Measurements from ENCODE around the gene RPL26. TPM values are rescaled to one million over a fixed set of nuclear protein-coding genes. Genes with fewer than 3 reads are reported as not detected.

The RPL26 gene
- total RNA-seq, 1 experiment from 2014 or later: 1,369 TPM

- no TSS peak for BruUV-seq (replicated peaks)
- Histone ChIP-seq H3F3A (ENCODE audit: low read length, unreplicated experiment) (no peaks in the 10 kb centered on the region), H3K4me1 (ENCODE audit: insufficient read depth, low read length) (peaks cover 11% of the 10 kb centered on the region), H4K20me1 (ENCODE audit: low read length) (no peaks in the 10 kb centered on the region), H3K4me2 (ENCODE audit: low read length) (no peak overlapping the region), H3K36me3 (ENCODE audit: low read depth, low read length) (no peaks in the 10 kb centered on the region), H3K27me3 (ENCODE audit: low read length) (no peaks in the 10 kb centered on the region), H3K9me3 (ENCODE audit: low read length) (no peaks in the 10 kb centered on the region), H3K9me2 (replicated peaks; ENCODE audit: low read length) (no peaks in the 10 kb centered on the region), H3K4me3 (ENCODE audit: low read length) (no peak overlapping the region), H3K79me2 (ENCODE audit: low read length) (no peaks in the 10 kb centered on the region), H3K27ac (ENCODE audit: low read length) (peak overlapping the region; percentile 49), H3K9ac (ENCODE audit: low read length) (no peak overlapping the region), H2AFZ (ENCODE audit: low read length) (no peak overlapping the region)
- TF ChIP-seq EZH2 (IDR thresholded peaks at IDR 0.05; ENCODE audit: low read length, unreplicated experiment) (no peak), EZH2phosphoT487 (IDR thresholded peaks at IDR 0.05; ENCODE audit: borderline replicate concordance, low read length) (no peak), CTCF (conservative IDR thresholded peaks at IDR 0.05; ENCODE audit: low read depth, low read length) (no peak)
- CTCF ChIA-PET: interaction anchor here (0.5 kb wide), 1 partner anchor 16 kb away, joined by 8 read pairs; no protein-coding TSS in a partner anchor
- DNase-seq (no peak), ATAC-seq (no peak)
- POLR2A ChIA-PET (ENCODE audit: unreplicated experiment): no interaction called here
- intact Hi-C loops (cut with micrococcal nuclease): no loop called here
Measured at GRCh38 chr17:8392674-8393469, 9.9 kb upstream of the RPL26 start.

- Histone ChIP-seq H3K9me3 (ENCODE audit: low read length) (no peaks in the 10 kb centered on the region), H4K20me1 (ENCODE audit: low read length) (no peaks in the 10 kb centered on the region), H3K9ac (ENCODE audit: low read length) (no peak overlapping the region), H3K4me1 (ENCODE audit: insufficient read depth, low read length) (peaks cover 11% of the 10 kb centered on the region), H3K4me2 (ENCODE audit: low read length) (no peak overlapping the region), H3K27me3 (ENCODE audit: low read length) (no peaks in the 10 kb centered on the region), H3K4me3 (ENCODE audit: low read length) (no peak overlapping the region), H3K9me2 (replicated peaks; ENCODE audit: low read length) (no peaks in the 10 kb centered on the region), H3K36me3 (ENCODE audit: low read depth, low read length) (no peaks in the 10 kb centered on the region), H2AFZ (ENCODE audit: low read length) (no peak overlapping the region), H3K27ac (ENCODE audit: low read length) (no peak overlapping the region), H3K79me2 (ENCODE audit: low read length) (no peaks in the 10 kb centered on the region), H3F3A (ENCODE audit: low read length, unreplicated experiment) (no peaks in the 10 kb centered on the region)
- TF ChIP-seq EZH2phosphoT487 (IDR thresholded peaks at IDR 0.05; ENCODE audit: borderline replicate concordance, low read length) (no peak), EZH2 (IDR thresholded peaks at IDR 0.05; ENCODE audit: low read length, unreplicated experiment) (no peak), CTCF (conservative IDR thresholded peaks at IDR 0.05; ENCODE audit: low read depth, low read length) (no peak)
- ATAC-seq (no peak), DNase-seq (no peak)
- CTCF ChIA-PET: interaction anchor here (0.5 kb wide), 1 partner anchor 17 kb away, joined by 8 read pairs; no protein-coding TSS in a partner anchor
- POLR2A ChIA-PET (ENCODE audit: unreplicated experiment): interaction anchor here (0.6 kb wide), 1 partner anchor 8 kb away, joined by 3 read pairs; no protein-coding TSS in a partner anchor
- no TSS peak for BruUV-seq (replicated peaks)
- intact Hi-C loops (cut with micrococcal nuclease): no loop called here
Measured at GRCh38 chr17:8392274-8392673, 9.3 kb upstream of the RPL26 start.

GRCh38 chr17:8391711-8392110, 8.7 kb upstream of the RPL26 start:
- POLR2A ChIA-PET (ENCODE audit: unreplicated experiment): interaction anchor here (0.6 kb wide), 1 partner anchor 8 kb away, joined by 3 read pairs; no protein-coding TSS in a partner anchor
- Histone ChIP-seq H3K79me2 (ENCODE audit: low read length) (no peaks in the 10 kb centered on the region), H3K36me3 (ENCODE audit: low read depth, low read length) (no peaks in the 10 kb centered on the region), H3K4me3 (ENCODE audit: low read length) (no peak overlapping the region), H3K9me3 (ENCODE audit: low read length) (no peaks in the 10 kb centered on the region), H4K20me1 (ENCODE audit: low read length) (no peaks in the 10 kb centered on the region), H3K4me1 (ENCODE audit: insufficient read depth, low read length) (peaks cover 11% of the 10 kb centered on the region), H3K27me3 (ENCODE audit: low read length) (no peaks in the 10 kb centered on the region), H3K27ac (ENCODE audit: low read length) (no peak overlapping the region), H3K9me2 (replicated peaks; ENCODE audit: low read length) (no peaks in the 10 kb centered on the region), H2AFZ (ENCODE audit: low read length) (no peak overlapping the region), H3K9ac (ENCODE audit: low read length) (no peak overlapping the region), H3F3A (ENCODE audit: low read length, unreplicated experiment) (no peaks in the 10 kb centered on the region), H3K4me2 (ENCODE audit: low read length) (no peak overlapping the region)
- ATAC-seq: no peak
- DNase-seq: peak; percentile 16
- TF ChIP-seq EZH2phosphoT487 (IDR thresholded peaks at IDR 0.05; ENCODE audit: borderline replicate concordance, low read length): no peak
- TF ChIP-seq CTCF (conservative IDR thresholded peaks at IDR 0.05; ENCODE audit: low read depth, low read length): no peak
- TF ChIP-seq EZH2 (IDR thresholded peaks at IDR 0.05; ENCODE audit: low read length, unreplicated experiment): no peak
- CTCF ChIA-PET: no interaction called here
- intact Hi-C loops (cut with micrococcal nuclease): no loop called here
- BruUV-seq (replicated peaks): no TSS peak

Data from PC-3 (cell line).